ENCODE data around the gene LARP1.

LARP1 gene

DNA sequence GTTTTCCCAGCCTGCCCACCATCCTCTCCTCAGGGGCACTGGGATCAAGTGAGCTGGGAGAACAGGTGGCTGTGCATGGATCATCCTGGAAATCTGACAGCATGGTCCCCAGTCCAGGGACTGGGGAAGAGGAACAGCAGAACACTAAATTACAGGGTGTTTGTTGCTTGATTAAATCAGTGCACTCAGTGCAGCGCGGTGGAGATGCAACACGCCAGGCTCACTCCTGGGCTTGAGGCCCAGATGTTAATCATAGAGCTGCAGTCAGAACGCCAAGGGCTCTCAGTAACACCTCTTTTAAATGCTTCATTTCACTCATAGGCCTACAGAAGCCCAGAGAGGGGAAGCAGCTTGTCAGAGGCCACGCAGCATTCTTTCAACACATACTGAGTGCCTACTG lies 14.2 kb upstream of the LARP1 start:
- Histone ChIP-seq H4K8ac (ENCODE audit: low read depth, low read length) (no peak overlapping the region), H3K14ac (ENCODE audit: low read length) (no peak overlapping the region), H3K9ac (ENCODE audit: low read depth, low read length, poor library complexity) (no peak overlapping the region), H2AK5ac (ENCODE audit: low read depth, low read length) (no peak overlapping the region), H3K27me3 (ENCODE audit: control insufficient read depth in 3 of 3, insufficient read depth in 3 of 3, low read depth in 1 of 3, low read length in 3 of 3) (peaks cover 0 to 4% (median 0%) of the 10 kb centered on the region in 3 experiments), H3K23ac (ENCODE audit: low read depth, low read length, poor library complexity) (no peak overlapping the region), H3K18ac (ENCODE audit: low read length) (no peak overlapping the region), H3K36me3 (replicated peaks in 1 of 2; ENCODE audit: control insufficient read depth in 2 of 2, insufficient read depth in 2 of 2, low read length in 2 of 2) (no peaks in the 10 kb centered on the region), H3K4me1 (ENCODE audit: control insufficient read depth in 2 of 2, insufficient read depth in 1 of 2, low read depth in 1 of 2, low read length in 2 of 2) (peaks cover 0 to 15% of the 10 kb centered on the region in 2 donors), H3K4ac (ENCODE audit: low read length) (no peak overlapping the region), H3K27ac (replicated peaks; ENCODE audit: low read length) (no peak overlapping the region), H2AFZ (ENCODE audit: low read length) (no peak overlapping the region), H2BK120ac (ENCODE audit: low read depth, low read length) (no peak overlapping the region), H2BK5ac (ENCODE audit: low read length) (no peak overlapping the region), H2BK15ac (ENCODE audit: low read length) (no peak overlapping the region), H3K4me3 (ENCODE audit: low read length in 2 of 2) (no peak overlapping the region), H3K79me1 (ENCODE audit: low read depth, low read length) (no peaks in the 10 kb centered on the region), H2BK12ac (ENCODE audit: low read length) (no peak overlapping the region), H3K9me3 (replicated peaks in 1 of 2; ENCODE audit: control insufficient read depth in 2 of 2, insufficient read depth in 1 of 2, low read depth in 1 of 2, low read length in 2 of 2) (peaks cover 0 to 2% of the 10 kb centered on the region in 2 donors), H4K91ac (ENCODE audit: low read depth, low read length, poor library complexity) (no peak overlapping the region), H3K4me2 (ENCODE audit: insufficient read depth, low read length, poor library complexity, severe bottlenecking) (no peak overlapping the region)
- no CpG with 5 or more reads among the region's 5 CpGs for WGBS, 2 donors (ENCODE audit: extremely low coverage in 2 of 2, insufficient read length in 2 of 2, insufficient replicate concordance in 1 of 2)
- no peak for DNase-seq (ENCODE audit: low spot score)

DNA sequence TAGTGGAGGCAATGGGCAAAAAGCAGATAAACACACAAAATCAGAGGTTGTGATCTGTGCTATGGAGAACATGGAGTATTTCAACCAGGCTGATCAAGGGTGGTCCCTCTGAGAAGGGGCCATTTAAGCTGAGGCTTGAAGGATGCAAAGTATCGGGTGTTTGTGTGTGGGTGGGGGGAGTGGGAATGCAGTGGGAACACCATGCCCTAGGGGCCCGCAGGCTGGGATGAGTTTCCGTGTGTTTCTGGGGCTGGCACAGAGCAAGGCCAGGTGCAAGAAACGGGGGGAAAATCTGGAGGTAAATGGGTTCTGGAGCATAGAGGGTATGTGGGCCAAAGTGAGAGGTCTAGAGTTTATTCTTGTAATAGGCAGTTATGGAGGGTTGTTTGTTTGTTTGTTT lies 13.8 kb upstream of the LARP1 start:
- WGBS, 2 donors (ENCODE audit: extremely low coverage in 2 of 2, insufficient read length in 2 of 2, insufficient replicate concordance in 1 of 2) = no CpG with 5 or more reads among the region's 4 CpGs
- H2BK15ac ChIP-seq (ENCODE audit: low read length) = no peak overlapping the region

GRCh38 chr5:154743812-154744211 lies 11.4 kb upstream of the LARP1 start:
- no peak overlapping the region for H2BK5ac ChIP-seq (ENCODE audit: low read length)
- H3K27ac ChIP-seq (replicated peaks; ENCODE audit: low read length) = no peak overlapping the region
- no peaks in the 10 kb centered on the region for H3K9me3 ChIP-seq (replicated peaks in 1 of 2; ENCODE audit: control insufficient read depth in 2 of 2, insufficient read depth in 1 of 2, low read depth in 1 of 2, low read length in 2 of 2)
- H3K27me3 ChIP-seq (ENCODE audit: control insufficient read depth in 3 of 3, insufficient read depth in 3 of 3, low read depth in 1 of 3, low read length in 3 of 3) = peaks cover 0 to 4% (median 0%) of the 10 kb centered on the region in 3 experiments
- no peak overlapping the region for H2BK12ac ChIP-seq (ENCODE audit: low read length)
- H3K36me3 ChIP-seq (replicated peaks in 1 of 2; ENCODE audit: control insufficient read depth in 2 of 2, insufficient read depth in 2 of 2, low read length in 2 of 2) = no peaks in the 10 kb centered on the region
- no peak overlapping the region for H2AK5ac ChIP-seq (ENCODE audit: low read depth, low read length)
- H2BK120ac ChIP-seq (ENCODE audit: low read depth, low read length) = no peak overlapping the region
- H3K4me2 ChIP-seq (ENCODE audit: insufficient read depth, low read length, poor library complexity, severe bottlenecking) = no peak overlapping the region
- no peak overlapping the region for H4K91ac ChIP-seq (ENCODE audit: low read depth, low read length, poor library complexity)
- no peak overlapping the region for H3K4me3 ChIP-seq (ENCODE audit: low read length in 2 of 2)
- H3K9ac ChIP-seq (ENCODE audit: low read depth, low read length, poor library complexity) = no peak overlapping the region
- no peaks in the 10 kb centered on the region for H3K79me1 ChIP-seq (ENCODE audit: low read depth, low read length)
- WGBS, 2 donors (ENCODE audit: extremely low coverage in 2 of 2, insufficient read length in 2 of 2, insufficient replicate concordance in 1 of 2) = no CpG with 5 or more reads among the region's 7 CpGs
- no peak overlapping the region for H4K8ac ChIP-seq (ENCODE audit: low read depth, low read length)
- H3K14ac ChIP-seq (ENCODE audit: low read length) = no peak overlapping the region
- DNase-seq (ENCODE audit: low spot score) = no peak
- no peak overlapping the region for H2BK15ac ChIP-seq (ENCODE audit: low read length)
- no peak overlapping the region for H3K23ac ChIP-seq (ENCODE audit: low read depth, low read length, poor library complexity)
- no peak overlapping the region for H2AFZ ChIP-seq (ENCODE audit: low read length)
- no peak overlapping the region for H3K18ac ChIP-seq (ENCODE audit: low read length)
- no peak overlapping the region for H3K4ac ChIP-seq (ENCODE audit: low read length)
- peaks cover 0 to 9% of the 10 kb centered on the region in 2 donors for H3K4me1 ChIP-seq (ENCODE audit: control insufficient read depth in 2 of 2, insufficient read depth in 1 of 2, low read depth in 1 of 2, low read length in 2 of 2)

More for the DNA sequence above, 13.8 kb upstream of the LARP1 start:
- H3K9ac ChIP-seq (ENCODE audit: low read depth, low read length, poor library complexity) = no peak overlapping the region
- H4K91ac ChIP-seq (ENCODE audit: low read depth, low read length, poor library complexity) = no peak overlapping the region
- H4K8ac ChIP-seq (ENCODE audit: low read depth, low read length) = no peak overlapping the region
- peak overlapping the region; percentile 68 for H3K18ac ChIP-seq (ENCODE audit: low read length)
- H3K4ac ChIP-seq (ENCODE audit: low read length) = no peak overlapping the region
- H3K27me3 ChIP-seq (ENCODE audit: control insufficient read depth in 3 of 3, insufficient read depth in 3 of 3, low read depth in 1 of 3, low read length in 3 of 3) = peaks cover 0 to 4% (median 0%) of the 10 kb centered on the region in 3 experiments
- no peak overlapping the region for H3K14ac ChIP-seq (ENCODE audit: low read length)
- H3K4me2 ChIP-seq (ENCODE audit: insufficient read depth, low read length, poor library complexity, severe bottlenecking) = no peak overlapping the region
- H2BK5ac ChIP-seq (ENCODE audit: low read length) = no peak overlapping the region
- H3K4me1 ChIP-seq (ENCODE audit: control insufficient read depth in 2 of 2, insufficient read depth in 1 of 2, low read depth in 1 of 2, low read length in 2 of 2) = peaks cover 0 to 15% of the 10 kb centered on the region in 2 donors
- no peak overlapping the region for H3K23ac ChIP-seq (ENCODE audit: low read depth, low read length, poor library complexity)
- no peak overlapping the region for H3K4me3 ChIP-seq (ENCODE audit: low read length in 2 of 2)
- H2AK5ac ChIP-seq (ENCODE audit: low read depth, low read length) = peak overlapping the region; percentile 5
- H2BK12ac ChIP-seq (ENCODE audit: low read length) = no peak overlapping the region
- no peak overlapping the region for H2BK120ac ChIP-seq (ENCODE audit: low read depth, low read length)
- peaks cover 0 to 2% of the 10 kb centered on the region in 2 donors for H3K9me3 ChIP-seq (replicated peaks in 1 of 2; ENCODE audit: control insufficient read depth in 2 of 2, insufficient read depth in 1 of 2, low read depth in 1 of 2, low read length in 2 of 2)
- DNase-seq (ENCODE audit: low spot score) = no peak
- no peak overlapping the region for H2AFZ ChIP-seq (ENCODE audit: low read length)
- H3K27ac ChIP-seq (replicated peaks; ENCODE audit: low read length) = no peak overlapping the region
- no peaks in the 10 kb centered on the region for H3K79me1 ChIP-seq (ENCODE audit: low read depth, low read length)
- no peaks in the 10 kb centered on the region for H3K36me3 ChIP-seq (replicated peaks in 1 of 2; ENCODE audit: control insufficient read depth in 2 of 2, insufficient read depth in 2 of 2, low read length in 2 of 2)

GRCh38 chr5:154745349-154745748 lies 9.8 kb upstream of the LARP1 start:
- Histone ChIP-seq H2BK15ac (ENCODE audit: low read length) (no peak overlapping the region), H4K91ac (ENCODE audit: low read depth, low read length, poor library complexity) (no peak overlapping the region), H3K27me3 (ENCODE audit: control insufficient read depth in 3 of 3, insufficient read depth in 3 of 3, low read depth in 1 of 3, low read length in 3 of 3) (peaks cover 0 to 4% (median 0%) of the 10 kb centered on the region in 3 experiments), H3K18ac (ENCODE audit: low read length) (no peak overlapping the region), H3K14ac (ENCODE audit: low read length) (no peak overlapping the region), H3K4ac (ENCODE audit: low read length) (no peak overlapping the region), H2BK5ac (ENCODE audit: low read length) (no peak overlapping the region), H2BK120ac (ENCODE audit: low read depth, low read length) (no peak overlapping the region), H3K9me3 (replicated peaks in 1 of 2; ENCODE audit: control insufficient read depth in 2 of 2, insufficient read depth in 1 of 2, low read depth in 1 of 2, low read length in 2 of 2) (no peaks in the 10 kb centered on the region), H3K9ac (ENCODE audit: low read depth, low read length, poor library complexity) (no peak overlapping the region), H3K27ac (replicated peaks; ENCODE audit: low read length) (no peak overlapping the region), H2AFZ (ENCODE audit: low read length) (no peak overlapping the region), H3K4me2 (ENCODE audit: insufficient read depth, low read length, poor library complexity, severe bottlenecking) (no peak overlapping the region), H3K4me1 (ENCODE audit: control insufficient read depth in 2 of 2, insufficient read depth in 1 of 2, low read depth in 1 of 2, low read length in 2 of 2) (peaks cover 0 to 8% of the 10 kb centered on the region in 2 donors), H2AK5ac (ENCODE audit: low read depth, low read length) (no peak overlapping the region), H4K8ac (ENCODE audit: low read depth, low read length) (no peak overlapping the region), H3K36me3 (replicated peaks in 1 of 2; ENCODE audit: control insufficient read depth in 2 of 2, insufficient read depth in 2 of 2, low read length in 2 of 2) (no peaks in the 10 kb centered on the region), H3K79me1 (ENCODE audit: low read depth, low read length) (no peaks in the 10 kb centered on the region), H3K4me3 (ENCODE audit: low read length in 2 of 2) (no peak overlapping the region), H3K23ac (ENCODE audit: low read depth, low read length, poor library complexity) (no peak overlapping the region), H2BK12ac (ENCODE audit: low read length) (no peak overlapping the region)
- WGBS, 2 donors (ENCODE audit: extremely low coverage in 2 of 2, insufficient read length in 2 of 2, insufficient replicate concordance in 1 of 2) = no CpG with 5 or more reads among the region's 1 CpG
- no peak for DNase-seq (ENCODE audit: low spot score)
